ENCODE data around the gene POTEH.
"Not testable (repeated sequence)": the region's sequence is repeated elsewhere in the genome, so short reads cannot be mapped to it uniquely, and the experiment has no call there.

The POTEH gene

GRCh38 chr22:15689749-15690125, at the start of gene POTEH:
Gene POTEH (plus strand): TSS chr22:15690026. CDS start chr22:15690078, 52 bp downstream.
- not testable (repeated sequence) for H3K4me3 ChIP-seq; H3K27ac ChIP-seq; DNase-seq (ENCODE audit: low spot score)

- not testable (repeated sequence) for DNase-seq (ENCODE audit: low spot score); H3K4me3 ChIP-seq; H3K27ac ChIP-seq
Measured at GRCh38 chr22:15642288-15642861, 47.5 kb upstream of the POTEH start.

GRCh38 chr22:15651954-15652353, 37.9 kb upstream of the POTEH start:
- H3K27ac ChIP-seq; H3K4me3 ChIP-seq; DNase-seq (ENCODE audit: low spot score): not testable (repeated sequence)

- H3K4me3 ChIP-seq; DNase-seq (ENCODE audit: low spot score); H3K27ac ChIP-seq: not testable (repeated sequence)
Measured at GRCh38 chr22:15652738-15653137, 37.1 kb upstream of the POTEH start.

GRCh38 chr22:15653241-15653640, 36.6 kb upstream of the POTEH start:
- H3K4me3 ChIP-seq; DNase-seq (ENCODE audit: low spot score); H3K27ac ChIP-seq: not testable (repeated sequence)

- H3K4me3 ChIP-seq; DNase-seq (ENCODE audit: low spot score); H3K27ac ChIP-seq: not testable (repeated sequence)
Measured at GRCh38 chr22:15661102-15661501, 28.7 kb upstream of the POTEH start.

GRCh38 chr22:15664682-15665081, 25.1 kb upstream of the POTEH start:
- not testable (repeated sequence) for H3K27ac ChIP-seq; DNase-seq (ENCODE audit: low spot score); H3K4me3 ChIP-seq

- H3K27ac ChIP-seq; DNase-seq (ENCODE audit: low spot score); H3K4me3 ChIP-seq: not testable (repeated sequence)
Measured at GRCh38 chr22:15665478-15665877, 24.3 kb upstream of the POTEH start.

GRCh38 chr22:15669430-15669829, 20.4 kb upstream of the POTEH start:
- H3K27ac ChIP-seq; H3K4me3 ChIP-seq; DNase-seq (ENCODE audit: low spot score): not testable (repeated sequence)

- not testable (repeated sequence) for H3K27ac ChIP-seq; DNase-seq (ENCODE audit: low spot score); H3K4me3 ChIP-seq
Measured at GRCh38 chr22:15679702-15680101, 10.1 kb upstream of the POTEH start.

GRCh38 chr22:15684115-15684514, 5.7 kb upstream of the POTEH start:
- H3K27ac ChIP-seq; DNase-seq (ENCODE audit: low spot score): not testable (repeated sequence)

GRCh38 chr22:15684695-15685094, 5.1 kb upstream of the POTEH start:
- H3K4me3 ChIP-seq; H3K27ac ChIP-seq; DNase-seq (ENCODE audit: low spot score): not testable (repeated sequence)

More at GRCh38 chr22:15684115-15684514, 5.7 kb upstream of the POTEH start:
- H3K4me3 ChIP-seq: not testable (repeated sequence)

GRCh38 chr22:15685641-15686040, 4.2 kb upstream of the POTEH start:
- DNase-seq (ENCODE audit: low spot score); H3K27ac ChIP-seq; H3K4me3 ChIP-seq: not testable (repeated sequence)

GRCh38 chr22:15687086-15687485, 2.7 kb upstream of the POTEH start:
- H3K27ac ChIP-seq; DNase-seq (ENCODE audit: low spot score); H3K4me3 ChIP-seq: not testable (repeated sequence)

GRCh38 chr22:15687676-15688075, 2.1 kb upstream of the POTEH start:
- not testable (repeated sequence) for DNase-seq (ENCODE audit: low spot score)

GRCh38 chr22:15688090-15688489, 1.7 kb upstream of the POTEH start:
- H3K4me3 ChIP-seq, H3K27ac ChIP-seq: not testable (repeated sequence)

More at GRCh38 chr22:15687676-15688075, 2.1 kb upstream of the POTEH start:
- H3K27ac ChIP-seq, H3K4me3 ChIP-seq: not testable (repeated sequence)

GRCh38 chr22:15689012-15689748, 646 bp upstream of the POTEH start:
- not testable (repeated sequence) for DNase-seq (ENCODE audit: low spot score); H3K4me3 ChIP-seq; H3K27ac ChIP-seq

More at GRCh38 chr22:15688090-15688489, 1.7 kb upstream of the POTEH start:
- not testable (repeated sequence) for DNase-seq (ENCODE audit: low spot score)

- H3K27ac ChIP-seq; DNase-seq (ENCODE audit: low spot score); H3K4me3 ChIP-seq: not testable (repeated sequence)
Measured at GRCh38 chr22:15713600-15713999, 23.8 kb downstream of the POTEH start.

- H3K27ac ChIP-seq; DNase-seq (ENCODE audit: low spot score); H3K4me3 ChIP-seq: not testable (repeated sequence)
Measured at GRCh38 chr22:15714125-15714524, 24.3 kb downstream of the POTEH start.

GRCh38 chr22:15721884-15722283, 32.1 kb downstream of the POTEH start:
- H3K27ac ChIP-seq; H3K4me3 ChIP-seq; DNase-seq (ENCODE audit: low spot score): not testable (repeated sequence)
